Astrocyte of the spinal cord (primary cell): Measurements from ENCODE around the gene ACOT11.

Experiments
- DNase-seq: peaks from one replicate; pipeline ENCODE4 v3.0.0; 2011; ENCODE audit warnings: low read depth, low spot score
- H3K4me3 ChIP-seq: 2 replicates; pipeline ENCODE4 v1.5.1; 2011; ENCODE audit warnings: low read depth, mild to moderate bottlenecking, low read length, moderate library complexity
- CTCF ChIP-seq: IDR thresholded peaks from 2 replicates; pipeline ENCODE4 v1.5.1; 2012; ENCODE audit warnings: low read depth, mild to moderate bottlenecking, low read length, inconsistent platforms
- in situ Hi-C: cut with HindIII; loops from 2 replicates; pipeline ENCODE4 v1.10.0; 2017; ENCODE audit warnings: low sequenced_read_pairs

The ACOT11 gene

DNA sequence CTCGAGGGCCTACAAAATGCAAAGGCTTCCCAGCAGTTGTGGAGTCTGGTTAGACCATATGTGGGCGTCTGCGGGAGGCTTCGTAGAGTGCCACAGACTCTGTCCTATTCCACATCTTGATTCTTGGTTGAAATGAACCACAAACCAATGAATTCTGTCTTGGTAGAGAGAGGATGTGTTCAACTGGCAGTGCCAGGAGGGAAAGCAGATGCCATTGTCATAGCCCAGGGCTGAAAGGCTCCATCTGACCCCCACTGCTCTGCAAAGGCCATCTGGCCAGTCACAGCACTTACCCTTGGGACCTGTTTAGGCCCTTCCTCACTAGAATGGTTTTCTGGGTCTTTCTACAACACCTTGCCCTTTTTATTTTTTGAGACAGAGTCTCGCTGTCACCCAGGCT lies 22.1 kb downstream of the ACOT11 start:
- DNase-seq, result no peak
- TF ChIP-seq CTCF, result no peak
- in situ Hi-C loops, result no loop called here
- no peak overlapping the region for H3K4me3 ChIP-seq

DNA sequence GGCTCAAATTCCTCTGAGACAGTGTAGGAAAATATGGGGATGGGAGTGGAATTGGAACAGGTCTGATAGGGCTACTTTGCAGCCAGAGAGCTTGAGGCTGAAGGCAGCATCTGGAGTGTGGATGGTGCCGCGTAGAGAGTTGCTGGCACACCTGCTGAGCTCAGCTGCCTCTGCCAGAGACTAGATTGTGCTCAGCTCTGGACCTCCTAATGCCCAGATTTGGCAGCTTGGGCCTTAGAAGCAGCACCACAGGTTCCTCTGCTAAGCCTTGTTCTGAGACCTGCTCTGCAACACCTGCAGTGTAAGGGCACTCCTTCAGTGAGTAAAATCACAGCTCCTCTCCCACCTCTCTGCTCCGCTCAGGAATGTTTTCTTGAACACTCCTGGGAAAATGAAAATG lies 23.3 kb downstream of the ACOT11 start:
- TF ChIP-seq CTCF, result no peak
- DNase-seq, result no peak
- in situ Hi-C loops, result no loop called here
- no peak overlapping the region for H3K4me3 ChIP-seq

GRCh38 chr1:54571803-54572541 lies 23.9 kb downstream of the ACOT11 start:
- no peak overlapping the region for H3K4me3 ChIP-seq
- in situ Hi-C loops, result no loop called here
- TF ChIP-seq CTCF, result no peak
- DNase-seq, result no peak

GRCh38 chr1:54572542-54572850 lies 24.5 kb downstream of the ACOT11 start:
- DNase-seq, result no peak
- no peak for TF ChIP-seq CTCF
- in situ Hi-C loops, result no loop called here
- no peak overlapping the region for H3K4me3 ChIP-seq

DNA sequence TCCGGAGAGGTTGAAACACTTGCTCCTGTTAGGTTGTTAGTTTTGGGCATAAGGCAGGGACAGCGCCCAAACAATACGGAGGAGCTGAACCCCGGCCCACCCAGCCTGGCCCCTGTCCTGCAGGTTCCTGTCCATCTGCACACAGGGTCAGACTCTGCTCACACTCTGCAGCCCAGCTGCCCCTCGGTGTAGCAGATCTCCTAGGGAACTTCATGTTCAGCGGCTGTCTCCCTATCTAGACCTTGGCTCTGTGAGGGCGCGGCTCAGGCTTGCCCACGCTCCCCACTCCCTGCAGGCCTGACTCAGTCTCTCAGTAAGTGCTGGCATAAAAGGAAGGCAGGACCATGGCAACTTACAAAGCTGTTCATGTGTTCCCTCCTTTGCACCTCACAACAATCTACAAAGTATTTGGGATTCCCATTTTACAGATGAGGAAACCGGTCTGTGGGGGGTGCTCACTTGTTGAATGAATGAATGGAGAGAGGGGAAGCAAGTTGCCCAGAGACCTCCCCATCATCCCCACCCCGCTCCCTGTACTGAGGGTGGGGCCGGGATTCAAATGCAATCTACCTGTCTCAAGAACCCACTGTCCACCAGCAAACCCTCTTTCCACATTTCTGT lies 26.2 kb downstream of the ACOT11 start:
- DNase-seq, result no peak
- TF ChIP-seq CTCF, result no peak
- no peak overlapping the region for H3K4me3 ChIP-seq
- in situ Hi-C loops, result no loop called here

DNA sequence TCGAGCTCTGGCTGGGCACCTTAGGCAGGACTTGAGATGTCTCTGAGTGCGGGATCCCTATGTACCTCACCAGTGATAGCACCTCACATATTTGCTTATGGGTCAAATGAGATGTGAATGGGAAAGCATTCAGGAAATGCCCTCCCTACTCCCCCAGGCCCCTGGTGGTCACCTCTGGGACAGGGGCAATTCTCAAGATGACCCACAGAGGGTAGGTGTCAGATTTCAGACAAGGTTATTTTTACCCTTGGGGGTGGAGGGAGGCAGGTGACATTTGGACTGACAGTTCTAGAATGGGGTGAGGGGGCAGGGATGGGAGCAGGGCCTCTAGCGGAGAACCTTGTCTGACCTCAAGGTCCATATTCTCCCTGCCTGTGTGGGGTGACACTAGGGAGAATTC lies 27.1 kb downstream of the ACOT11 start:
- H3K4me3 ChIP-seq, result no peak overlapping the region
- no peak for DNase-seq
- TF ChIP-seq CTCF, result no peak
- in situ Hi-C loops, result no loop called here
